ENCODE data around the gene AKAP14.

DNA sequence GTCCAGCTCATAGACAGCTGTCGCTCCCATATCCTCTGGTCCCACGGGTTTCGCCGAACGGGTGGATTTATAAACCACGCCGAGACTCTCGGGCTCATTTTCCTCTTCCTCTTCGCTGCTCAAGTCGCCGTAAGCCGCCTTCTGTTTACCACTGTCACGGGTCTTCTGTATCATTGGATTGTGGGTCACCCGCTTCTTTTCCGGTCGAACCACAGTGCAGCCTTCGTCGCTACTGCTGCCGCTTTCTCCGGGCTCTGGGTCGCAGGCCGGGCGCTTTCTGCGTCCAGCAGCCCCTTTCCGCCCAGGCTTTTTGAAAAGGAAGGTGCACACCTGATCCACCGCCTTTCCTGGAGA is 24.5 kb upstream of the AKAP14 start:
- TF ChIP-seq, protein P1, sequence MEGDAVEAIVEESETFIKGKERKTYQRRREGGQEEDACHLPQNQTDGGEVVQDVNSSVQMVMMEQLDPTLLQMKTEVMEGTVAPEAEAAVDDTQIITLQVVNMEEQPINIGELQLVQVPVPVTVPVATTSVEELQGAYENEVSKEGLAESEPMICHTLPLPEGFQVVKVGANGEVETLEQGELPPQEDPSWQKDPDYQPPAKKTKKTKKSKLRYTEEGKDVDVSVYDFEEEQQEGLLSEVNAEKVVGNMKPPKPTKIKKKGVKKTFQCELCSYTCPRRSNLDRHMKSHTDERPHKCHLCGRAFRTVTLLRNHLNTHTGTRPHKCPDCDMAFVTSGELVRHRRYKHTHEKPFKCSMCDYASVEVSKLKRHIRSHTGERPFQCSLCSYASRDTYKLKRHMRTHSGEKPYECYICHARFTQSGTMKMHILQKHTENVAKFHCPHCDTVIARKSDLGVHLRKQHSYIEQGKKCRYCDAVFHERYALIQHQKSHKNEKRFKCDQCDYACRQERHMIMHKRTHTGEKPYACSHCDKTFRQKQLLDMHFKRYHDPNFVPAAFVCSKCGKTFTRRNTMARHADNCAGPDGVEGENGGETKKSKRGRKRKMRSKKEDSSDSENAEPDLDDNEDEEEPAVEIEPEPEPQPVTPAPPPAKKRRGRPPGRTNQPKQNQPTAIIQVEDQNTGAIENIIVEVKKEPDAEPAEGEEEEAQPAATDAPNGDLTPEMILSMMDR (IDR thresholded peaks at IDR 0.05 in 4 of 5, conservative IDR thresholded peaks at IDR 0.05 in 1 of 5) = no peak
- TF ChIP-seq POLR2A (IDR thresholded peaks at IDR 0.05) = no peak
